Mucosa of descending colon (tissue), 3 donors: Measurements from ENCODE around the gene SLC6A17. TPM values are rescaled to one million over a fixed set of nuclear protein-coding genes. Genes with fewer than 3 reads are reported as not detected.

Experiments used
- ATAC-seq: fragments of 200-7000 bp; cut with Tn5 transposase; one replicate; pipeline ENCODE4 v1.9.1; 2020; ENCODE audit warnings: mild to moderate bottlenecking, moderate library complexity
- DNase-seq, 3 donors: peaks; one replicate each; pipeline ENCODE4 v3.0.0-alpha.2; 2020
- H3K36me3 ChIP-seq: fragments of 200-600 bp; one replicate; pipeline ENCODE4 v1.8.0; 2021; ENCODE audit warnings: low read depth, mild to moderate bottlenecking
- H3K4me1 ChIP-seq: fragments of 200-600 bp; one replicate; pipeline ENCODE4 v1.8.0; 2021; ENCODE audit warnings: low read depth, mild to moderate bottlenecking
- H3K4me3 ChIP-seq: fragments of 200-600 bp; one replicate; pipeline ENCODE4 v1.8.0; 2021; ENCODE audit warnings: mild to moderate bottlenecking
- H3K9me3 ChIP-seq: fragments of 200-600 bp; one replicate; pipeline ENCODE4 v1.8.0; 2021; ENCODE audit warnings: mild to moderate bottlenecking
- CTCF ChIP-seq: fragments of 200-600 bp; IDR thresholded peaks from one replicate; pipeline ENCODE4 v1.8.0; 2022; ENCODE audit warnings: antibody characterized with exemption, mild to moderate bottlenecking
- intact Hi-C, 2 donors: fragments of 100-400 bp; cut with DNase I in 1 of 2; cut with micrococcal nuclease in 1 of 2; formaldehyde crosslinking; loops; one replicate each; pipeline versions ENCODE4 v1.11.0 to v1.11.1; 2022; cut with DNase I, micrococcal nuclease
- total RNA-seq, 3 donors: library from RNA; stranded (reverse); fragmentation: NEBNext Ultra II Directional in 2 of 3; extraction: Animal tissue kit (Norgen Biotek cat#: 25700) in 2 of 3; gene quantifications; one replicate each; pipeline versions ENCODE4 v1.2.1 to v1.2.4, GENCODE V29; 2021 to 2023
- donor health status: DM: no; HTN: no; CAD: no; lungs with moderate emphysema.
- donor health status: DM: no; HTN: no; CAD: no.
- donor health status: DM: no; HTN: yes; CAD: no.

SLC6A17 gene
- total RNA-seq, 3 donors from 2014 or later = 0.06 to 0.73 (median 0.10) TPM

GRCh38 chr1:110228869-110229268, 78.6 kb downstream of the SLC6A17 start:
- no peaks in the 10 kb centered on the region for H3K4me1 ChIP-seq
- no peak for DNase-seq
- no peak overlapping the region for H3K4me3 ChIP-seq
- intact Hi-C loops = no loop called here
- no peak for ATAC-seq
- no peaks in the 10 kb centered on the region for H3K36me3 ChIP-seq
- H3K9me3 ChIP-seq = no peaks in the 10 kb centered on the region
- no peak for TF ChIP-seq CTCF

- Histone ChIP-seq H3K4me1 (no peaks in the 10 kb centered on the region), H3K36me3 (no peaks in the 10 kb centered on the region), H3K4me3 (no peak overlapping the region), H3K9me3 (no peaks in the 10 kb centered on the region)
- intact Hi-C loops = no loop called here
- DNase-seq (no peak), ATAC-seq (no peak)
- TF ChIP-seq CTCF = no peak
Measured at GRCh38 chr1:110229348-110230001, 79.2 kb downstream of the SLC6A17 start.

- no peaks in the 10 kb centered on the region for H3K36me3 ChIP-seq
- H3K9me3 ChIP-seq = no peaks in the 10 kb centered on the region
- DNase-seq (no peak), ATAC-seq (no peak)
- no peak for TF ChIP-seq CTCF
- intact Hi-C loops = no loop called here
- H3K4me3 ChIP-seq = no peak overlapping the region
- no peaks in the 10 kb centered on the region for H3K4me1 ChIP-seq
Measured at GRCh38 chr1:110230381-110231199, 80.3 kb downstream of the SLC6A17 start.

- ATAC-seq = no peak
- intact Hi-C loops = no loop called here
- DNase-seq = no peak
- no peak for TF ChIP-seq CTCF
- Histone ChIP-seq H3K4me3 (no peak overlapping the region), H3K36me3 (no peaks in the 10 kb centered on the region), H3K9me3 (no peaks in the 10 kb centered on the region), H3K4me1 (no peaks in the 10 kb centered on the region)
Measured at GRCh38 chr1:110233861-110234260, 83.6 kb downstream of the SLC6A17 start.

GRCh38 chr1:110234691-110235090, 84.4 kb downstream of the SLC6A17 start:
- TF ChIP-seq CTCF = no peak
- Histone ChIP-seq H3K4me1 (no peaks in the 10 kb centered on the region), H3K4me3 (no peak overlapping the region), H3K9me3 (no peaks in the 10 kb centered on the region), H3K36me3 (no peaks in the 10 kb centered on the region)
- ATAC-seq (no peak), DNase-seq (no peak)
- intact Hi-C loops = no loop called here
